A549 (cell line): ENCODE results near the gene TDRD1.

Experiments
- BHLHE40 ChIP-seq: IDR thresholded peaks from 2 replicates; pipeline ENCODE4 v1.6.1; 2012; ENCODE audit warnings: low read depth, low read length, inconsistent platforms
- ESRRA ChIP-seq: fragments of 150-350 bp; IDR thresholded peaks from 2 replicates; pipeline ENCODE4 v1.6.1; 2014; ENCODE audit warnings: mild to moderate bottlenecking, low read length, borderline replicate concordance
- NPAS2 ChIP-seq: fragments of 250-450 bp; sonication (Bioruptor Pico); IDR thresholded peaks from 2 replicates; pipeline ENCODE4 v1.8.0; 2022; ENCODE audit warnings: mild to moderate bottlenecking, moderate library complexity, borderline replicate concordance
- POLR2A ChIP-seq: IDR thresholded peaks from 2 replicates; pipeline ENCODE4 v1.6.1; 2012; ENCODE audit warnings: mild to moderate bottlenecking, low read length
- POLR2AphosphoS2 ChIP-seq: conservative IDR thresholded peaks from 2 replicates; pipeline ENCODE4 v1.6.1; 2012; ENCODE audit warnings: low read length, improper control_type of control experiment, inconsistent platforms
- RCOR1 ChIP-seq: fragments of 150-350 bp; IDR thresholded peaks from 2 replicates; pipeline ENCODE4 v1.6.1; 2014; ENCODE audit warnings: antibody characterized with exemption, low read length, low read depth
- RFX5 ChIP-seq: fragments of 450-650 bp; IDR thresholded peaks from 2 replicates; pipeline ENCODE4 v1.7.1; 2014; ENCODE audit warnings: antibody characterized with exemption, mild to moderate bottlenecking, moderate library complexity
- RNF2 ChIP-seq: fragments of 200-600 bp; sonication (generic); IDR thresholded peaks from 2 replicates; pipeline ENCODE4 v1.6.1; 2016; ENCODE audit warnings: low read depth, mild to moderate bottlenecking, antibody characterized with exemption, moderate library complexity, borderline replicate concordance
- SMC3 ChIP-seq: fragments of >200 bp; sonication (Bioruptor Twin); formaldehyde crosslinking; IDR thresholded peaks from 3 replicates; pipeline ENCODE4 v1.6.1; 2018; ENCODE audit warnings: inconsistent platforms
- SREBF2 ChIP-seq: fragments of 450-650 bp; IDR thresholded peaks from 2 replicates; pipeline ENCODE4 v1.6.1; 2014; ENCODE audit warnings: mild to moderate bottlenecking, moderate library complexity
- TF ChIP-seq, protein P1 (sequence below): fragments of >200 bp; sonication (Bioruptor Twin); formaldehyde crosslinking; IDR thresholded peaks from 3 replicates; pipeline ENCODE4 v1.5.1; 2016
- TF ChIP-seq, protein P2 (sequence below): IDR thresholded peaks from 2 replicates; pipeline ENCODE4 v1.6.1; 2012; ENCODE audit warnings: low read depth, borderline replicate concordance
- TF ChIP-seq, protein P3 (sequence below): fragments of 200-600 bp; sonication (generic); IDR thresholded peaks from 2 replicates; pipeline ENCODE4 v1.6.1; 2016; ENCODE audit warnings: antibody characterized with exemption, mild to moderate bottlenecking, moderate library complexity

DNA sequence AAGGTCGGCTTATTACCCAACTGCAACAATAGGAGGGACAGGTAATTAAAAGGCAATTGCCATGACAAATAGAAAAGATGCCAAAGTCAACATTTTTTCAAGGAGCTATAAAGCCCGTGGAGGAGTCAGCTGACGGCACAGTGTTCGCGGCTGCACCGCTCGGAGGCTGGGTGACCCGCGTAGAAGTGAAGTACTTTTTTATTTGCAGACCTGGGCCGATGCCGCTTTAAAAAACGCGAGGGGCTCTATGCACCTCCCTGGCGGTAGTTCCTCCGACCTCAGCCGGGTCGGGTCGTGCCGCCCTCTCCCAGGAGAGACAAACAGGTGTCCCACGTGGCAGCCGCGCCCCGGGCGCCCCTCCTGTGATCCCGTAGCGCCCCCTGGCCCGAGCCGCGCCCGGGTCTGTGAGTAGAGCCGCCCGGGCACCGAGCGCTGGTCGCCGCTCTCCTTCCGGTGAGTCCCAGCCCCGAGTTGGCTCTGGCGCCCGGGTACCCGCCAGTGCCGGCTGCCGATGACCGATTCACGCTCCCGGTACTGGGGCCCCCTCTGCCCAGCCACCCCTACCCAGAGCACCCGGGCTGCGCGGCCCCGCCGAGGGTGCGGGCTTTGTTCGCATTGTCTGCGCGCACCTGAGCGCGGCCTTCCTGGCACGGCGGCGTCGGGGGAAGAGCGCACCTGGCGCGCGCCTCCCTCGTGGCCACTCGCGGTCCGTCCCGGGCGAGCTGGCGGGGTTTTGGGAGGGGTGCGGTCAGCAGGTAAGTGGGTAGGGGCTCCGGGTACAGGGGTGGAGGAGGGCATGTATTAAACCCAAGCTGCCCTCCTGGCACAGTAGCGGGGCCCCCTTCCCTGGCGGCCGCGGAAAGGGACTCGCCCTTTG is 60.2 kb downstream of the TDRD1 start, which contains the start of gene VWA2:
- peak; percentile 34; the same call in 2 of the 3 replicates for TF ChIP-seq SMC3
- TF ChIP-seq, protein P1, sequence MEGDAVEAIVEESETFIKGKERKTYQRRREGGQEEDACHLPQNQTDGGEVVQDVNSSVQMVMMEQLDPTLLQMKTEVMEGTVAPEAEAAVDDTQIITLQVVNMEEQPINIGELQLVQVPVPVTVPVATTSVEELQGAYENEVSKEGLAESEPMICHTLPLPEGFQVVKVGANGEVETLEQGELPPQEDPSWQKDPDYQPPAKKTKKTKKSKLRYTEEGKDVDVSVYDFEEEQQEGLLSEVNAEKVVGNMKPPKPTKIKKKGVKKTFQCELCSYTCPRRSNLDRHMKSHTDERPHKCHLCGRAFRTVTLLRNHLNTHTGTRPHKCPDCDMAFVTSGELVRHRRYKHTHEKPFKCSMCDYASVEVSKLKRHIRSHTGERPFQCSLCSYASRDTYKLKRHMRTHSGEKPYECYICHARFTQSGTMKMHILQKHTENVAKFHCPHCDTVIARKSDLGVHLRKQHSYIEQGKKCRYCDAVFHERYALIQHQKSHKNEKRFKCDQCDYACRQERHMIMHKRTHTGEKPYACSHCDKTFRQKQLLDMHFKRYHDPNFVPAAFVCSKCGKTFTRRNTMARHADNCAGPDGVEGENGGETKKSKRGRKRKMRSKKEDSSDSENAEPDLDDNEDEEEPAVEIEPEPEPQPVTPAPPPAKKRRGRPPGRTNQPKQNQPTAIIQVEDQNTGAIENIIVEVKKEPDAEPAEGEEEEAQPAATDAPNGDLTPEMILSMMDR = no peak; the same call in 2 of the 3 replicates
- TF ChIP-seq RNF2 = no peak
- no peak for TF ChIP-seq ESRRA
- no peak for TF ChIP-seq POLR2AphosphoS2
- no peak for TF ChIP-seq BHLHE40
- TF ChIP-seq, protein P2, sequence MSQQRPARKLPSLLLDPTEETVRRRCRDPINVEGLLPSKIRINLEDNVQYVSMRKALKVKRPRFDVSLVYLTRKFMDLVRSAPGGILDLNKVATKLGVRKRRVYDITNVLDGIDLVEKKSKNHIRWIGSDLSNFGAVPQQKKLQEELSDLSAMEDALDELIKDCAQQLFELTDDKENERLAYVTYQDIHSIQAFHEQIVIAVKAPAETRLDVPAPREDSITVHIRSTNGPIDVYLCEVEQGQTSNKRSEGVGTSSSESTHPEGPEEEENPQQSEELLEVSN = 0 out of 2 replicates have a peak, but pooled peaks have one; percentile 37
- TF ChIP-seq, protein P3, sequence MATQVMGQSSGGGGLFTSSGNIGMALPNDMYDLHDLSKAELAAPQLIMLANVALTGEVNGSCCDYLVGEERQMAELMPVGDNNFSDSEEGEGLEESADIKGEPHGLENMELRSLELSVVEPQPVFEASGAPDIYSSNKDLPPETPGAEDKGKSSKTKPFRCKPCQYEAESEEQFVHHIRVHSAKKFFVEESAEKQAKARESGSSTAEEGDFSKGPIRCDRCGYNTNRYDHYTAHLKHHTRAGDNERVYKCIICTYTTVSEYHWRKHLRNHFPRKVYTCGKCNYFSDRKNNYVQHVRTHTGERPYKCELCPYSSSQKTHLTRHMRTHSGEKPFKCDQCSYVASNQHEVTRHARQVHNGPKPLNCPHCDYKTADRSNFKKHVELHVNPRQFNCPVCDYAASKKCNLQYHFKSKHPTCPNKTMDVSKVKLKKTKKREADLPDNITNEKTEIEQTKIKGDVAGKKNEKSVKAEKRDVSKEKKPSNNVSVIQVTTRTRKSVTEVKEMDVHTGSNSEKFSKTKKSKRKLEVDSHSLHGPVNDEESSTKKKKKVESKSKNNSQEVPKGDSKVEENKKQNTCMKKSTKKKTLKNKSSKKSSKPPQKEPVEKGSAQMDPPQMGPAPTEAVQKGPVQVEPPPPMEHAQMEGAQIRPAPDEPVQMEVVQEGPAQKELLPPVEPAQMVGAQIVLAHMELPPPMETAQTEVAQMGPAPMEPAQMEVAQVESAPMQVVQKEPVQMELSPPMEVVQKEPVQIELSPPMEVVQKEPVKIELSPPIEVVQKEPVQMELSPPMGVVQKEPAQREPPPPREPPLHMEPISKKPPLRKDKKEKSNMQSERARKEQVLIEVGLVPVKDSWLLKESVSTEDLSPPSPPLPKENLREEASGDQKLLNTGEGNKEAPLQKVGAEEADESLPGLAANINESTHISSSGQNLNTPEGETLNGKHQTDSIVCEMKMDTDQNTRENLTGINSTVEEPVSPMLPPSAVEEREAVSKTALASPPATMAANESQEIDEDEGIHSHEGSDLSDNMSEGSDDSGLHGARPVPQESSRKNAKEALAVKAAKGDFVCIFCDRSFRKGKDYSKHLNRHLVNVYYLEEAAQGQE = no peak
- TF ChIP-seq SREBF2 = no peak
- TF ChIP-seq NPAS2 (CRISPR knock-in tag) = no peak
- no peak for TF ChIP-seq RFX5
- no peak for TF ChIP-seq POLR2A
- TF ChIP-seq RCOR1 = no peak
